ENCODE measurements around the gene RBM15B. TPM values are rescaled to one million over a fixed set of nuclear protein-coding genes. Genes with fewer than 3 reads are reported as not detected.

RBM15B gene
- total and polyA plus RNA-seq, 9 of the 15 experiments (the other 6 are each of a cell fraction or from before 2014, with no cell fraction given): 1.8 to 21.0 (median 10.5) TPM

- TF ChIP-seq MGA (IDR thresholded peaks at IDR 0.05): 0 out of 2 replicates have a peak, but pooled peaks have one; percentile 18
- no peak for TF ChIP-seq NEUROD1 (IDR thresholded peaks at IDR 0.05; ENCODE audit: borderline replicate concordance, low read depth, low read length, partially characterized antibody)
Observed at GRCh38 chr3:51385621-51386091, 5.4 kb upstream of the RBM15B start (continued).

Measured in K562 (cell line).